Measurements from ENCODE around the gene DDIT3. TPM values are rescaled to one million over a fixed set of nuclear protein-coding genes. Genes with fewer than 3 reads are reported as not detected.
A peak's percentile ranks its signal among the peaks of the same experiment; 100 is the strongest.
"Not testable (repeated sequence)": the region's sequence is repeated elsewhere in the genome, so short reads cannot be mapped to it uniquely, and the experiment has no call there.

Gene DDIT3
- total RNA-seq, 1 donor from 2014 or later, result 10.9 TPM

DNA sequence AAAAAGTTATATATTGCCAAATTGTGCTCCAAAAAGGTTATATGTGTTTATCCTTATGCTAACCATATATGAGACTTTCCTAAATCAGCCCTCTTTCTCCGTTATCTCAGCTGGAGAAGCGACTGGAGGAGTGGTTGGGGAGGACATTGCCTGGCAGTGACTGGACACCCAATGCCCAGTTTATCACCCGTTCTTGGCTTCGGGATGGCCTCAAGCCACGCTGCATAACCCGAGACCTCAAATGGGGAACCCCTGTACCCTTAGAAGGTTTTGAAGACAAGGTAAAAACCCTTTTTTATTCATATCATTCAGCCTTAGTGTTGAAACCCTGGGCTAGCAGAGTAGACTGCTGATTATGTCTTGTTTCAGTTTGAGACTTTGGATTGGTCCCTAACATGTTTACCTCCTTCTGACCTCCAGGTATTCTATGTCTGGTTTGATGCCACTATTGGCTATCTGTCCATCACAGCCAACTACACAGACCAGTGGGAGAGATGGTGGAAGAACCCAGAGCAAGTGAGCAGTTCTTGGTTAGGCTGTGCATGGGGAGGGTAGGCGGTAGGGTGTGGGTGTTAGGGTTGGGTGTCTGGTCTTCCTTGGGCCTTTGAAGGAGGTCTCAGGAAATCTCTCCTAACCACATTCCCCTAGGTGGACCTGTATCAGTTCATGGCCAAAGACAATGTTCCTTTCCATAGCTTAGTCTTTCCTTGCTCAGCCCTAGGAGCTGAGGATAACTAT, 8.6 kb downstream of the DDIT3 start:
- peaks cover 73% of the 10 kb centered on the region for H3K36me3 Mint-ChIP-seq (ENCODE audit: low read depth)
- no peaks in the 10 kb centered on the region for H3K27me3 Mint-ChIP-seq (ENCODE audit: low read depth)
- H3K4me1 Mint-ChIP-seq (ENCODE audit: low read depth), result peaks cover 8% of the 10 kb centered on the region
- DNase-seq (ENCODE audit: low spot score), result no peak
- no peaks in the 10 kb centered on the region for H3K9me3 Mint-ChIP-seq
- no peak overlapping the region for H3K4me3 Mint-ChIP-seq (ENCODE audit: low read depth)
- peak overlapping the region; percentile 23 for H3K27ac Mint-ChIP-seq
- intact Hi-C loops (cut with micrococcal nuclease), result no loop called here

DNA sequence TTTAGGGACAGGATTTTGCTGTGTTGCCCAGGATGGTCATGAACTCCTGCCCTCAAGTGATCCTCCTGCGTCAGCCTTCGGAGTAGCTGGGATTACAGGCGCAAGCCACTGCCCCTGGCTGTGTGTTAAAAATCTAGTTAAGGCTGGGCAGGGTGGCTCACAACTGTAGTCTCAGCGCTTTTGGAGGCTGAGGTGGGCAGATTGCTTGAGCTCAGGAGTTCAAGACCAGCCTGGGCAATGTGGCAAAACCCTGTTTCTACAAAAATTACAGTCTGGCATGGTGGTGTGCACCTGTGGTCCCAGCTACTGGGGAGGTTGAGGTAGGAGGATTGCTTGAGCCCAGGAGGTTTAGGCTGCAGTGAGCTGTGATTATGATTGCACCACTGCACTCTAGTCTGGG, 9.2 kb downstream of the DDIT3 start:
- peaks cover 72% of the 10 kb centered on the region for H3K36me3 Mint-ChIP-seq (ENCODE audit: low read depth)
- peaks cover 8% of the 10 kb centered on the region for H3K4me1 Mint-ChIP-seq (ENCODE audit: low read depth)
- DNase-seq (ENCODE audit: low spot score), result no peak

DNA sequence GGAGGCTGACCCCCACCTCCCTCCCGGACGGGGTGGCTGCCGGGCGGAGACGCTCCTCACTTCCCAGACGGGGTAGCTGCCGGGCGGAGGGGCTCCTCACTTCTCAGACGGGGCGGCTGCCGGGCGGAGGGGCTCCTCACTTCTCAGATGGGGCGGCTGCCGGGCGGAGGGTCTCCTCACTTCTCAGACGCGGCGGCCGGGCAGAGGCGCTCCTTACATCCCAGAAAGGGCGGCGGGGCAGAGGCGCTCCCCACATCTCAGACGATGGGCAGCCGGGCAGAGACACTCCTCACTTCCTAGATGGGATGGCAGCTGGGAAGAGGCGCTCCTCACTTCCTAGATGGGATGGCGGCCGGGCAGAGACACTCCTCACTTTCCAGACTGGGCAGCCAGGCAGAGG, 12.5 kb downstream of the DDIT3 start:
- H3K36me3 Mint-ChIP-seq (ENCODE audit: low read depth), result peaks cover 73% of the 10 kb centered on the region
- H3K4me3 Mint-ChIP-seq (ENCODE audit: low read depth); intact Hi-C loops (cut with micrococcal nuclease); H3K4me1 Mint-ChIP-seq (ENCODE audit: low read depth); H3K27me3 Mint-ChIP-seq (ENCODE audit: low read depth); H3K27ac Mint-ChIP-seq; DNase-seq (ENCODE audit: low spot score); H3K9me3 Mint-ChIP-seq: not testable (repeated sequence)

More for the DNA sequence above, 9.2 kb downstream of the DDIT3 start:
- no peak overlapping the region for H3K27ac Mint-ChIP-seq
- no peak overlapping the region for H3K4me3 Mint-ChIP-seq (ENCODE audit: low read depth)
- H3K9me3 Mint-ChIP-seq, result no peaks in the 10 kb centered on the region
- H3K27me3 Mint-ChIP-seq (ENCODE audit: low read depth), result no peaks in the 10 kb centered on the region
- intact Hi-C loops (cut with micrococcal nuclease), result no loop called here

DNA sequence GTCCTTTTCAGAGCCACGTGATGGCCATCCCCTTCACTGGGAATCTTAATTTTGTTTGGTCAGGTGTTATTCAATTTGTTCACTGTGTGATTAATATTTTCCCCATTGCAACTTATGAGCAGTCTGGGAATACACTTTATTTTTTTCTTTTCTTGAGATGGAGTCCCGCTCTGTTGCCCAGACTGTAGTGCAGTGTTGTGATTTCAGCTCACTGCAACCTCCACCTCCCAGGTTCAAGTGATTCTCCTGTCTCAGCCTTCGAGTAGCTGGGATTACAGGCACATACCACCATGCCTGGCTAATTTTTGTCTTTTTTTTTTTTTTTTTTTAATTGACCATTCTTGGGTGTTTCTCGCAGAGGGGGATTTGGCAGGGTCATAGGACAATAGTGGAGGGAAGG, 13.8 kb downstream of the DDIT3 start:
- H3K27me3 Mint-ChIP-seq (ENCODE audit: low read depth); H3K9me3 Mint-ChIP-seq; H3K4me1 Mint-ChIP-seq (ENCODE audit: low read depth); DNase-seq (ENCODE audit: low spot score); H3K4me3 Mint-ChIP-seq (ENCODE audit: low read depth); H3K27ac Mint-ChIP-seq; intact Hi-C loops (cut with micrococcal nuclease): not testable (repeated sequence)
- H3K36me3 Mint-ChIP-seq (ENCODE audit: low read depth), result peaks cover 68% of the 10 kb centered on the region

DNA sequence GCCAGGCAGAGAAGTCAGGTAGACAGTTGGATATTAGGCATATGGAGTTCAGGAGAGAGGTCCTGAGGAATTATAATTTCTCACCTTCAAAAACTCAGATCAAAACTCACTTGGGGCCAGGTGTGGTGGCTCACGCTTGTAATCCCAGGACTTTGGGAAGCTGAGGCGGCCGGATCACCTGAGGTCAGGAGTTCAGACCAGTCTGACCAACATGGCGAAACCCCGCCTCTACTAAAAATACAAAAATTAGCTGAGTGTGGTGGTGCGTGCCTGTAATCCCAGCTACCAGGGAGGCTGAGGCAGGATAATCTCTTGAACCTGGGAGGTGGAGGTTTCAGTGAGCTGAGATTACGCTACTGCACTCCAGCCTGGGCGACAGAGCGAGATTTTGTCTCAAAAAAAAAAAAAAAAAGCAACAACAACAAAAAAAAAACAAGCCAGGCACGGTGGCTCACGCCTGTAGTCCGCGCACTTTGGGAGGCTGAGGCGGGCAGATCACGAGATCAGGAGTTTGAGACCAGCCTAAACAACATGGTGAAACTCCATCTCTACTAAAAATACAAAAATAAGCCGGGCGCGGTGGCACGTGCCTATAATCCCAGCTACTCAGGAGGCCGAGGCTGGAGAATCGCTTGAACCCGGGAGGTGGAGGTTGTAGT, 17.9 kb downstream of the DDIT3 start:
- H3K4me3 Mint-ChIP-seq (ENCODE audit: low read depth); intact Hi-C loops (cut with micrococcal nuclease); H3K9me3 Mint-ChIP-seq; H3K27me3 Mint-ChIP-seq (ENCODE audit: low read depth); H3K4me1 Mint-ChIP-seq (ENCODE audit: low read depth); DNase-seq (ENCODE audit: low spot score); H3K27ac Mint-ChIP-seq: not testable (repeated sequence)
- H3K36me3 Mint-ChIP-seq (ENCODE audit: low read depth), result peaks cover 78% of the 10 kb centered on the region

DNA sequence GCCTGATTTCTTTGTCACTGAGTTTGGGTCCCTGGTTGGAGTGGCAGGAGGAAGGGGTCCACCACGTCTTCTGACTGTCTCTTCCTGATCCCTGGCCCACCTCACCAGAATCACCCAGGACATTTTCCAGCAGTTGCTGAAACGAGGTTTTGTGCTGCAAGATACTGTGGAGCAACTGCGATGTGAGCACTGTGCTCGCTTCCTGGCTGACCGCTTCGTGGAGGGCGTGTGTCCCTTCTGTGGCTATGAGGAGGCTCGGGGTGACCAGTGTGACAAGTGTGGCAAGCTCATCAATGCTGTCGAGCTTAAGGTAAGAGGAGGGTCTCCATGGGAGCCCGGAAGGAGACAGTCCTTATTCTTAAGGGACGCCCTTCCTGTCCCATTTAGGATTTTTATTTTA, 20.1 kb downstream of the DDIT3 start:
- no peaks in the 10 kb centered on the region for H3K27me3 Mint-ChIP-seq (ENCODE audit: low read depth)
- H3K4me3 Mint-ChIP-seq (ENCODE audit: low read depth), result no peak overlapping the region
- no peaks in the 10 kb centered on the region for H3K9me3 Mint-ChIP-seq
- H3K36me3 Mint-ChIP-seq (ENCODE audit: low read depth), result peaks cover 81% of the 10 kb centered on the region
- H3K4me1 Mint-ChIP-seq (ENCODE audit: low read depth), result no peaks in the 10 kb centered on the region
- intact Hi-C loops (cut with micrococcal nuclease), result no loop called here
- H3K27ac Mint-ChIP-seq, result no peak overlapping the region
- no peak for DNase-seq (ENCODE audit: low spot score)

DNA sequence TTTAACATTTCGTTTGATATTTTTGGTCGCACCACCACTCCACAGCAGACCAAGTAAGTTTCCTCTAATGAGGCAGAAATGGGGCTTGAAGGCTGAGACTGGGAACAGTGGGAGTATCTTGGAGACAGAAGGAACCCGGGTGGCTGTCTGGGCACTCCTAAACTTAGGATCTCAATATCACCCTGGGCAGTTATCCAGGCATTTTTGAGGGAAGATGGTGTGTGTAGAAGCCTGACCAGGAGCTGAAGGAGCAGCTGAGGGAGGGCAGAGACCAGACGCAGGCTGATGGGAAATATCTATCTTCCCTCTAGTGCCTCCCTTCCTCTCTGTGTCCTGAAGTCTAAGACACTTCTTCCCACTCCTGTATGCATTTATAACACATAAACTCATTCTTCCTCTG, 21.7 kb downstream of the DDIT3 start:
- no peak for DNase-seq (ENCODE audit: low spot score)
- Mint-ChIP-seq H3K4me3 (ENCODE audit: low read depth) (no peak overlapping the region), H3K27me3 (ENCODE audit: low read depth) (no peaks in the 10 kb centered on the region), H3K4me1 (ENCODE audit: low read depth) (no peaks in the 10 kb centered on the region), H3K36me3 (ENCODE audit: low read depth) (peaks cover 73% of the 10 kb centered on the region), H3K27ac (no peak overlapping the region), H3K9me3 (no peaks in the 10 kb centered on the region)
- intact Hi-C loops (cut with micrococcal nuclease), result no loop called here

DNA sequence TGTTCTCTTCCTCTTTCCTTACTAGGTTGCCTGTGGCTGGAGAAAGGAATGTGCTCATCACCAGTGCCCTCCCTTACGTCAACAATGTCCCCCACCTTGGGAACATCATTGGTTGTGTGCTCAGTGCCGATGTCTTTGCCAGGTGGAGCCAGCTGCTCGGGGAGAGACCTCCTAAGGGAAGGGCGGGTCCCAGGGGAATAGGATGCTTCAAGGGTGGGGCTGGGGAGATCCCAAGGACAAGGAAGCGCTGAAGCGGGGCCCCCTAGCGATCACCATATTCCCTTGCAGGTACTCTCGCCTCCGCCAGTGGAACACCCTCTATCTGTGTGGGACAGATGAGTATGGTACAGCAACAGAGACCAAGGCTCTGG, 22.2 kb downstream of the DDIT3 start:
- intact Hi-C loops (cut with micrococcal nuclease), result no loop called here
- no peaks in the 10 kb centered on the region for H3K4me1 Mint-ChIP-seq (ENCODE audit: low read depth)
- no peak overlapping the region for H3K27ac Mint-ChIP-seq
- DNase-seq (ENCODE audit: low spot score), result no peak
- no peaks in the 10 kb centered on the region for H3K27me3 Mint-ChIP-seq (ENCODE audit: low read depth)
- H3K36me3 Mint-ChIP-seq (ENCODE audit: low read depth), result peaks cover 69% of the 10 kb centered on the region
- no peak overlapping the region for H3K4me3 Mint-ChIP-seq (ENCODE audit: low read depth)
- H3K9me3 Mint-ChIP-seq, result no peaks in the 10 kb centered on the region

DNA sequence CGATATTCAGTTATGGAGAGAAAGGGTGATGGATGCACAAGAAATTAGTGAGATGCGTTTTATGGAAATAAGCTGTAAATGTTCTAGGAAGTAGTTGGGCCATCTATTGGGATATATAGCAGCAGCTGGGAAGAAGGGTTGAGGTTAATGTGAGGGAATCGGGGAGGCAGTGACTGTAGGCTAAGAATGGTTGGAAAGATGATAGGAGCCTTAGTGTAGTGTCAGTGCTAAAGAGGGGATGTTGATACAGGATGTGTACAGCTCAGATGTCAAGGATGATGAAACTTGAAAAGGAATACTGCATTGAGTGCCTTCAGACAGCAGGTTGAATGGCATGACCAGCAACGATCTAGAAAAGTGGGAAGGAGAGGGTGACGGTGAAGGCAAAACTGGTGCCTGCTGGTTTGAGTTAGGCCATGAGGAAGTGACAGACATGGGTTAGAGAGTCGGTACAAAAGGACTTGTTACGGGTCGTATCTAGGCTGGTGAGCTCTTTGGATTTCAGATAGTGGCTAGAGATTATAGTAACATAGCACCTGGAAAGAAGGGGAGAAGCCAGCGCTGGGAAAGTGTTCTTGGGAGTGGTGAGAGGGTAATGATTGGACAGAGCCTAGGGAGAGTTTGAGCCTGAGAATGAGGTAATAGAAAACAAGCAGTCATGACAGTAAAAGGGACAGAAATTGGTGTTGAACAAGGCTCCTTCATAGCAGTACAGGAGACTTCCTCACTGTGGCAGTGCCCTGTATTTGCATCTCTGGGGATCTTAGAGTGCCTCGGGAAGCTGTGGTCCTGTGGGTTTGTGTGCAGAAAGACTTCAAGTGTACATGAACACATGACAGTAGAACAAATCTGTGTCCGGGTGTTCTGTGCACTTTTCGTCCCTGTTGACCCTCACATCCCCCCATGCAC, 22.8 kb downstream of the DDIT3 start:
- Mint-ChIP-seq H3K4me1 (ENCODE audit: low read depth) (no peaks in the 10 kb centered on the region), H3K27me3 (ENCODE audit: low read depth) (no peaks in the 10 kb centered on the region), H3K27ac (peak overlapping the region; percentile 15), H3K4me3 (ENCODE audit: low read depth) (no peak overlapping the region), H3K36me3 (ENCODE audit: low read depth) (peaks cover 72% of the 10 kb centered on the region), H3K9me3 (no peaks in the 10 kb centered on the region)
- no peak for DNase-seq (ENCODE audit: low spot score)
- intact Hi-C loops (cut with micrococcal nuclease), result no loop called here

DNA sequence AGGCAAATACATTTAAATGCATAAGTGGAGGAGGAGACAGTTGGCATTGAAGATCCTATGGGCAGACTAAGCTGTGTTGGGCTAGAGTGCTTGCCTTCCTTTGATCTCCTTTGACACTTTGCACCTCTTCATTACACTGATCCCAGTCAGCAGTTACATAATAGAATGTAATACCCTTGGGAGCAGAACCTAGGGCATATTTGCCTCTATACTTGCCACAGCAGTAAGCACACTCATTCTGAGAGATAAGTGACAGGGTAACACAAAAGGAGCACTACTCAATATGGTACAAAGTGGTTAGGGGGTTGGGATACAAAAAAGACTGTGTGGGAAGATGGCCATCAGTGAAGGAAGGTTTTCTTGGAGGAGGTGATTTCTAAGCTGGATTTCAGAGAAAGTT, 23.5 kb downstream of the DDIT3 start:
- intact Hi-C loops (cut with micrococcal nuclease), result no loop called here
- no peaks in the 10 kb centered on the region for H3K4me1 Mint-ChIP-seq (ENCODE audit: low read depth)
- peak overlapping the region; percentile 15 for H3K27ac Mint-ChIP-seq
- H3K27me3 Mint-ChIP-seq (ENCODE audit: low read depth), result no peaks in the 10 kb centered on the region
- no peak overlapping the region for H3K4me3 Mint-ChIP-seq (ENCODE audit: low read depth)
- H3K9me3 Mint-ChIP-seq, result no peaks in the 10 kb centered on the region
- no peak for DNase-seq (ENCODE audit: low spot score)
- peaks cover 72% of the 10 kb centered on the region for H3K36me3 Mint-ChIP-seq (ENCODE audit: low read depth)

DNA sequence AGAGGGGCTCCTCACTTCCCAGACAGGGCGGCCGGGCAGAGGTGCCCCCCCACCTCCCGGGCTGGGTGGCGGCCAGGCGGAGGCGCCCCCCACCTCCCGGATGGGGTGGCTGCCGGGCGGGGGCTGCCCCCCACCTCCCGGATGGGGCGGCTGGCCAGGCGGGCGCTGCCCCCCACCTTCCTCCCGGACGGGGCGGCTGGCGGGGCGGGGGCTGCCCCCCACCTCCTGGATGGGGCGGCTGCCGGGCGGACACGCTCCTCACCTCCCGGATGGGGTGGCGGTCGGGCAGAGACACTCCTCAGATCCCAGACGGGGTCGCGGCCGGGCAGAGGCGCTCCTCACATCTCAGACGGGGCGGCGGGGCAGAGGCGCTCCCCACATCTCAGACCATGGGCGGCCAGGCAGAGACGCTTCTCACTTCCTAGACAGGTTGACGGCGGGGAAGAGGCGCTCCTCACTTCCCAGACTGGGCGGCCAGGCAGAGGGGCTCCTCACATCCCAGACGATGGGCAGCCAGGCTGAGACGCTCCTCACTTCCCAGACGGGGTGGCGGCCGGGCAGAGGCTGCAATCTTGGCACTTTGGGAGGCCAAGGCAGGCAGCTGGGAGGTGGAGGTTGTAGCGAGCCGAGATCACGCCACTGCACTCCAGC, 25.1 kb downstream of the DDIT3 start:
- H3K4me3 Mint-ChIP-seq (ENCODE audit: low read depth); H3K27me3 Mint-ChIP-seq (ENCODE audit: low read depth); intact Hi-C loops (cut with micrococcal nuclease); H3K27ac Mint-ChIP-seq; DNase-seq (ENCODE audit: low spot score); H3K9me3 Mint-ChIP-seq; H3K4me1 Mint-ChIP-seq (ENCODE audit: low read depth): not testable (repeated sequence)
- H3K36me3 Mint-ChIP-seq (ENCODE audit: low read depth), result peaks cover 74% of the 10 kb centered on the region

DNA sequence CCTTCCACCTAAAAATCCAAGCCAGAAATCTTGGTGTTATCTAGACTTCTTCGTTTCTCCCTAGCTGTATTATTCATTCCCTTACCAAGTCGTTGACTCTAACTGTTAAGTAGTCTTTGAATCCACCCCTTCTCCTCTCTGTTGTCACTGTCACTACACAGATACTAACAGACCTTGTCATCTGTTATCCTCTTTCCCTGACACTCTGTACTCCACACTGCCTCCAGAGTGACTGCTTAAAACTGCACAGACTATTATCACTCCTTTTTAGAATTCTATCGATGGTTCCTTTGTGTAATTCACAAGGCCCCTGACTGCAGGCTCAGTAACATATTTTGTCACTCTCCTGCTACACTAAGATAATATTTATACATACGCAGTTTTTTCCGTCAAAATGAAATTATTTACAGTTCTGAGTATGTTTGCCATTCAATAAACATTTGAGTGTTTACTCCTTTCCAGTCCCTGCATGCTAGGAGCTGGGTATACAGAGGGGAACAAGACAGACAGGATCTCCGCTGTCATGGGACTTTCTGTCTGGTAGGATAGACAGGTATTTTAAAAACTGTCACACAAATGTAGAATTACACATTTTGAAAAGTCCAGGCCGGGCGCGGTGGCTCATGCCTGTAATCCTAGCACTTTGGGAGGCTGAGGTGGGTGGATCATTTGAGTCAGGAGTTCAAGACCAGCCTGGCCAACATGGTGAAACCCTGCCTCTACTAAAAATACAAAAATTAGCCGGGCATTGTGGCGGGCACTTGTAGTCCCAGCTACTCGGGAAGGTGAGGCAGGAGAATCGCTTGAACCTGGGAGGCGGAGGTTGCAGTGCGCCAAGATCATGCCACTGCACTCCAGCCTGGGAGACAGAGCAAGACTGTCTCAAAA, 28.7 kb downstream of the DDIT3 start:
- peak overlapping the region; percentile 19 for H3K4me3 Mint-ChIP-seq (ENCODE audit: low read depth)
- intact Hi-C loops (cut with micrococcal nuclease), result no loop called here
- DNase-seq (ENCODE audit: low spot score), result no peak
- peaks cover 18% of the 10 kb centered on the region for H3K4me1 Mint-ChIP-seq (ENCODE audit: low read depth)
- no peaks in the 10 kb centered on the region for H3K9me3 Mint-ChIP-seq
- H3K27ac Mint-ChIP-seq, result peak overlapping the region; percentile 64
- no peaks in the 10 kb centered on the region for H3K27me3 Mint-ChIP-seq (ENCODE audit: low read depth)
- peaks cover 67% of the 10 kb centered on the region for H3K36me3 Mint-ChIP-seq (ENCODE audit: low read depth)

Data from activated T-helper 2 cell treated with anti-CD3 and anti-CD28 coated beads, Interferon-gamma antibody, Interleukin-2, Interleukin-4, amounts not matched to agents 10 μg/mL and 5 μg/mL and 100 μg/mL, durations not matched to agents 14 hours and 24 hours and 36 hours (primary cell).